Hepatocyte (in vitro differentiated cells): Measurements from ENCODE around the gene ORAI2. TPM values are rescaled to one million over a fixed set of nuclear protein-coding genes. Genes with fewer than 3 reads are reported as not detected.
A peak's percentile ranks its signal among the peaks of the same experiment; 100 is the strongest.
"Not testable (repeated sequence)": the region's sequence is repeated elsewhere in the genome, so short reads cannot be mapped to it uniquely, and the experiment has no call there.

Experiments used
- DNase-seq: peaks from one replicate; pipeline ENCODE4 v3.0.0-alpha.2; 2016; ENCODE audit warnings: low spot score
- H2AFZ ChIP-seq: fragments of 200-600 bp; sonication (generic); 2 replicates; pipeline ENCODE4 v1.6.0; 2016; ENCODE audit warnings: antibody characterized with exemption, mild to moderate bottlenecking
- H3K27ac ChIP-seq: fragments of 200-600 bp; sonication (generic); 2 replicates; pipeline ENCODE4 v1.5.1; 2016; ENCODE audit warnings: mild to moderate bottlenecking
- H3K27me3 ChIP-seq: fragments of 200-600 bp; sonication (generic); 2 replicates; pipeline ENCODE4 v1.6.1; 2016
- H3K36me3 ChIP-seq: fragments of 200-600 bp; sonication (generic); replicated peaks from 2 replicates; pipeline ENCODE4 v1.5.1; 2016; ENCODE audit warnings: low read depth; ENCODE audit not compliant: insufficient read depth
- H3K4me1 ChIP-seq: fragments of 200-600 bp; sonication (generic); 2 replicates; pipeline ENCODE4 v1.5.1; 2016; ENCODE audit warnings: mild to moderate bottlenecking, moderate library complexity; ENCODE audit not compliant: insufficient read depth
- H3K4me2 ChIP-seq: fragments of 200-600 bp; sonication (generic); 2 replicates; pipeline ENCODE4 v1.6.0; 2016
- H3K4me3 ChIP-seq: fragments of 200-600 bp; sonication (generic); 2 replicates; pipeline ENCODE4 v1.5.1; 2016; ENCODE audit warnings: mild to moderate bottlenecking
- H3K79me2 ChIP-seq: fragments of 200-600 bp; sonication (generic); 2 replicates; pipeline ENCODE4 v1.6.0; 2017; ENCODE audit warnings: mild to moderate bottlenecking
- H3K9me2 ChIP-seq: fragments of 200-600 bp; sonication (generic); replicated peaks from 2 replicates; pipeline ENCODE4 v1.6.0; 2017; ENCODE audit warnings: mild to moderate bottlenecking; ENCODE audit not compliant: insufficient read depth
- H3K9me3 ChIP-seq: fragments of 200-600 bp; sonication (generic); 2 replicates; pipeline ENCODE4 v1.5.1; 2016; ENCODE audit warnings: low read depth, mild to moderate bottlenecking
- H4K20me1 ChIP-seq: fragments of 200-600 bp; sonication (generic); 2 replicates; pipeline ENCODE4 v1.6.0; 2016; ENCODE audit warnings: mild to moderate bottlenecking; ENCODE audit not compliant: insufficient read depth, poor library complexity, severe bottlenecking
- WGBS: methylation state at CpG from one replicate; pipeline ENCODE4 v1.1.6; 2016; ENCODE audit warnings: low lambda C conversion rate; ENCODE audit errors: missing lambda C conversion rate; 5-methylcytosine and 5-hydroxymethylcytosine counted together
- polyA plus RNA-seq: library from polyadenylated mRNA; unstranded; fragments of >200 nt; fragmentation: Nextera tagmentation; extraction: Ambion mirVana; gene quantifications from 2 replicates; pipeline ENCODE4 v1.2.1, GENCODE V29; 2016
- total RNA-seq: library from RNA; depleted of rRNA; stranded (reverse); fragments of >200 nt; gene quantifications from 2 replicates; pipeline ENCODE4 v1.2.3, GENCODE V29; 2014
- TF ChIP-seq, protein P1 (sequence below): fragments of 200-600 bp; sonication (generic); IDR thresholded peaks from 2 replicates; pipeline ENCODE4 v1.5.1; 2016; ENCODE audit warnings: antibody characterized with exemption, mild to moderate bottlenecking; ENCODE audit not compliant: poor library complexity

ORAI2 gene
- total and polyA plus RNA-seq, 2 experiments from 2014 or later, result 33.6 to 41.9 TPM

DNA sequence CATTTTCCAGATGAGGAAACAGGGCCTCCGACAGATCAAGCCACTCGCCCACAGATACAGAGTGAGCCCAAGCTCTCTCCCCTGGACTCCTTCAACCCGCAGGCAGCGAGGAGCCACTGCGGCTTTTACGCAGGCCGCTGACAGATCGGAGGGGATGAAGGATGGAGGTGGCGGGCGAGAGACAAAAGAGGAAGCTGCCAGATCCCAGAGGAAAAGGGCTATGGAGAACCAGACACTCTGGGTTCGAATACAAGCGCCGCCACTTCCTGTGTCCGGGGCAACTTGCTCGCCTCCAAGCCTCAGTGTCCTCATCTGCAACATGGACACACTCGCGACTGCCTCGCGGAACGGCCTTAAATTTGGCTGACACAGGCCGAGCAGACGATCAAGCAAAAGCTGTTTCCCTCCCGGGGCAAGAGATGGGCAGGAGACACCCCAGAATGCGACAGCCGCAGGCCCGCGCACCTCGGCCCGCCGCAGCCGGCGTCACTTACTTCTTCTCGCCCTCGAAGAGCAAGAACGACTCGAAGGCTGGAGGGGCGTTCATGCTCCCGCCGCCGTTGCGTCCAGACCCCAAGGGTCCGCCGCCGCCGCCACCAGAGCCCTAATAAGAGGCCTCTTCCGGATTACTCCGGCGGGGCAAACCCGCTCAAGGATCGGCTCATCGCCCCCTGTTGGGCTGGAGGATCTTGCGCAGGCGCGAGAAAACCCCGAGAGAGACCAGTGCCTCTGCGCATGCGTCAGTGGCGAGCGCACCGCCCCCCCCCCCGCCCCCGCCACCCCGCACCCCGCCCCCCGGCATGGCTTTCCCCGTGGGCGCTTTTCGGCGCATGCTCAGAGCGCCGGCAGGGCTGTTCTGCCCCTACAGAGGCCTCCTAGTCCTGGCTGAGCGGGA lies 45.2 kb downstream of the ORAI2 start, which contains the start of gene POLR2J:
Gene POLR2J (minus strand): TSS at position 609 of the 895 bp plus-strand sequence. CDS start 62 bp downstream, at position 547.
- not testable (repeated sequence) for H3K4me3 ChIP-seq, H3K27me3 ChIP-seq, H3K27ac ChIP-seq, H3K4me1 ChIP-seq, H3K9me2 ChIP-seq, H3K9me3 ChIP-seq, H2AFZ ChIP-seq, H4K20me1 ChIP-seq, H3K79me2 ChIP-seq, H3K36me3 ChIP-seq
- peak within 1 kb of the TSS; percentile 68 for H3K4me2 ChIP-seq
- TF ChIP-seq, protein P1, sequence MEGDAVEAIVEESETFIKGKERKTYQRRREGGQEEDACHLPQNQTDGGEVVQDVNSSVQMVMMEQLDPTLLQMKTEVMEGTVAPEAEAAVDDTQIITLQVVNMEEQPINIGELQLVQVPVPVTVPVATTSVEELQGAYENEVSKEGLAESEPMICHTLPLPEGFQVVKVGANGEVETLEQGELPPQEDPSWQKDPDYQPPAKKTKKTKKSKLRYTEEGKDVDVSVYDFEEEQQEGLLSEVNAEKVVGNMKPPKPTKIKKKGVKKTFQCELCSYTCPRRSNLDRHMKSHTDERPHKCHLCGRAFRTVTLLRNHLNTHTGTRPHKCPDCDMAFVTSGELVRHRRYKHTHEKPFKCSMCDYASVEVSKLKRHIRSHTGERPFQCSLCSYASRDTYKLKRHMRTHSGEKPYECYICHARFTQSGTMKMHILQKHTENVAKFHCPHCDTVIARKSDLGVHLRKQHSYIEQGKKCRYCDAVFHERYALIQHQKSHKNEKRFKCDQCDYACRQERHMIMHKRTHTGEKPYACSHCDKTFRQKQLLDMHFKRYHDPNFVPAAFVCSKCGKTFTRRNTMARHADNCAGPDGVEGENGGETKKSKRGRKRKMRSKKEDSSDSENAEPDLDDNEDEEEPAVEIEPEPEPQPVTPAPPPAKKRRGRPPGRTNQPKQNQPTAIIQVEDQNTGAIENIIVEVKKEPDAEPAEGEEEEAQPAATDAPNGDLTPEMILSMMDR, result peak; percentile 35
- peak; percentile 50 for DNase-seq
- 2% methylated on average over 34 of the region's 72 CpGs for WGBS

DNA sequence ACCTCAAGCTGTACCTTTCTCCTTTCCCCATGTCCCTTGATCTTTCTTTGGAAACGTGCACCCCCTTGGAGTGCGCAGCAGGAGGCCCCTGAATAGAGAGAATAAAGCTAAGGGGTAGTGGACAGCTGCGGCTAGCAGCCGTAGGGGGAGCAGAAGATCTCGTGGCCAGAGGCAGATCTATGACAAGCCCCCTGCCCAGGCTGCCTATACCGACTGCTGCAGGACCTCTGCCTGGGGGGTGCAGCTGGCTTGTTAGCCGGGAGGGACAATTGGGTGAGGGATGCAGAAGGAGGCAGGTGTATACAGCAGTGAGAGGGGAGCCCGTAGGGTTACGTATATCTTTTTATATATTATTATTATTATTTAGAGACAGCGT lies 45.8 kb downstream of the ORAI2 start:
- not testable (repeated sequence) for H3K27ac ChIP-seq, H4K20me1 ChIP-seq, H3K4me1 ChIP-seq, H2AFZ ChIP-seq, H3K9me2 ChIP-seq, H3K4me3 ChIP-seq, DNase-seq, H3K27me3 ChIP-seq, H3K36me3 ChIP-seq, H3K9me3 ChIP-seq, H3K79me2 ChIP-seq
- WGBS, result 0% methylated on average over 1 of the region's 10 CpGs
- H3K4me2 ChIP-seq, result peak overlapping the region; percentile 68

DNA sequence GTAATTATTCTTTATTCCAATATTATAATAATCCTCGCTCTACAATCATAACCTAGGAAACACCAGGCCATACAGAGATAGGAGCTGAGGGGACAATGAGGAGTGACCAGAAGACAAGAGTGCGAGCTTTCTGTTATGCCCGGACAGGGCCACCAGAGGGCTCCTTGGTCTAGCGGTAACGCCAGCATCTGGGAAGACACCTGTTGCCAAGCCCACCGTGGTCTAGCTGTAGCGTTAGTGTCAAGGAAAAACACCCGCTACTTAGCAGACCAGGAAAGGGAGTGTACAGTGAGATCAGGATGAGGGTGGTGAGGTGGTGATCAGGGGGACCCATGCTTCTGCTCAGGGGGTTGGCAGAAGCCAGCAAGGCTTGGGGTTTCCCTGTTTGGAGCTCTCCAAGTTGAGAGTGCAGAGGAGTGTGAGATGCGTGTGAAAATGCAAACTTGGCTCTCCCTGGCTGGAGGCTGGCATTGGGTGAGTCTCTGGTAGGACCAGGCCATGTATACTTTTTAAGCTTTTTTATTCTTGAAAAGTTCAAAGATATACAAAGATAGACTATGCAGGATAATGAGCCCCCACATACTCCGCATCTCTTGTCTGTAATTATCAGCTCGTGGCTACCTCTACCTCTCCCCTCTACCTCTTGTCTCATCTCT lies 46.7 kb downstream of the ORAI2 start:
- not testable (repeated sequence) for H3K9me2 ChIP-seq, H4K20me1 ChIP-seq, H3K4me1 ChIP-seq, H3K4me2 ChIP-seq, H2AFZ ChIP-seq, H3K36me3 ChIP-seq, H3K27ac ChIP-seq, DNase-seq, H3K27me3 ChIP-seq, H3K79me2 ChIP-seq, H3K4me3 ChIP-seq, H3K9me3 ChIP-seq
- WGBS, result 7% methylated on average over 8 of the region's 11 CpGs
- TF ChIP-seq, protein P1, result peak; percentile 28

DNA sequence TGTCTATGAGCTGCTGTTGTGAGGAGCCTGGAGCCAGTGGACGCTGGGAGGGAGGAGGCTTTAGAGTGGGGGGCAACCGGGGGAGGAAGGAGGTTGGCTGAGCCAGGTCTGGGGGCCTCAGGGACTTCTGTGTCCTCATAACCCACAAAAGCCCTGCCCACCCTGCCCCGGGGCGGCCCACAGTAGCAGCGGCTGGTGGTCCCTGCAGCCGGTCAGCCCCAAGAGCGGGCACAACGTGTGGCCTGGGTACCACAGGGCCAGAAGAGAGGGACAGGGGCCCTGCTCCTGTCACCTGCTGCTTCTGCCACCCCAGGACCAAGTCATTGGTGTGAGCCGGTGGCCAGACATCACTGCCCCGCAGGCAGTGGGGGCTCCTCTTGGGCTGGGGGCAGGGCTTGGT lies 48.6 kb downstream of the ORAI2 start:
- H3K9me2 ChIP-seq, H3K36me3 ChIP-seq, H3K79me2 ChIP-seq, H3K9me3 ChIP-seq, H3K4me1 ChIP-seq, H2AFZ ChIP-seq, DNase-seq, H3K27ac ChIP-seq, H3K4me3 ChIP-seq, H3K4me2 ChIP-seq, H4K20me1 ChIP-seq, H3K27me3 ChIP-seq: not testable (repeated sequence)
- no CpG with 5 or more reads among the region's 10 CpGs for WGBS

DNA sequence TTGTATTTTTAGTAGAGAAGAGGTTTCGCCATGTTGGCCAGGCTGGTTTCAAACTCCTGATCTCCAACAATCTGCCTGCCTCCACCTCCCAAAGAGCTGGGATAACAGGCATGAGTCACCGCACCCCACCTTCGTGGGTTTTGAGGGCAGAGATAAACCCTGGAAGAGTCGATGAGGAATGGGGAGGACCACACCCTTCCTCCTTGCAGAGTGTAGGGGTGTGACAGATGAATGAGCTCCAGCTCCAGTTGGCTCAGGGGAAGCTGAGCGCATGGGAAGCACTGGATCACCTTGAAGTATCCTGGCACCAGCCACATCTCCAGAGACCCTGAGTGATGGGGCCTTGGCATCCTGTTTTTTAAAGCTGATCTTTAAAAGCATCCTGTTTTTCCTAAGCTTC lies 50.9 kb downstream of the ORAI2 start:
- not testable (repeated sequence) for H2AFZ ChIP-seq, H3K36me3 ChIP-seq, H3K4me1 ChIP-seq, H3K27me3 ChIP-seq, DNase-seq, H4K20me1 ChIP-seq, H3K9me2 ChIP-seq, H3K4me2 ChIP-seq, H3K4me3 ChIP-seq, H3K27ac ChIP-seq, H3K9me3 ChIP-seq, H3K79me2 ChIP-seq
- WGBS, result no CpG with 5 or more reads among the region's 5 CpGs

DNA sequence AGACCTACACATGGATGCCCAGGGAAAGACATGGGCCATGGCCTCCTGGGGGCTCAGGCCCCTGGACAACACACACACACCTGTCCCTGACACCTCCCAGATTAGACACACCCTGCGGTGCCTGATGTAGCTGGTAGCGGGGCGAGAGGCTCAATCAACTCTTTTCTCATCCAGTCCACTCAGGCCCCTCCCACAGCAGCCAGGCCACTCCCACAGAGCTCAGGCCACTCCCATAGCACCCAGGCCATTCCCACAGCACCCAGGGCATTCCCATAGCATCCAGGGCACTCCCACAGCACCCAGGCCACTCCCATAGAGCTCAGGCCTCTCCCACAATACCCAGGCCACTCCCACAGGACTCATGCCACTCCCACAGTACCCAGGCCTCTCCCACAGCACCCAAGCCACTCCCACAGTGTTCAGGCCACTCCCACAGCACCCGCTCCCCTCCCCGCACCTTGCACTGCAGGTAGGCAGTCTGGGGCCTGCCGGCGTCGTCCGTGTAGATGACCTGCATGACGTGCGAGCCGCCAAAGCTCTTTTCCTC lies 57.2 kb downstream of the ORAI2 start:
- not testable (repeated sequence) for H3K27me3 ChIP-seq, H3K9me2 ChIP-seq, DNase-seq, H3K4me3 ChIP-seq, H3K36me3 ChIP-seq, H3K79me2 ChIP-seq, H3K27ac ChIP-seq, H3K4me2 ChIP-seq, H3K4me1 ChIP-seq, H4K20me1 ChIP-seq, H3K9me3 ChIP-seq, H2AFZ ChIP-seq
- WGBS, result 68% methylated on average over 3 of the region's 12 CpGs

DNA sequence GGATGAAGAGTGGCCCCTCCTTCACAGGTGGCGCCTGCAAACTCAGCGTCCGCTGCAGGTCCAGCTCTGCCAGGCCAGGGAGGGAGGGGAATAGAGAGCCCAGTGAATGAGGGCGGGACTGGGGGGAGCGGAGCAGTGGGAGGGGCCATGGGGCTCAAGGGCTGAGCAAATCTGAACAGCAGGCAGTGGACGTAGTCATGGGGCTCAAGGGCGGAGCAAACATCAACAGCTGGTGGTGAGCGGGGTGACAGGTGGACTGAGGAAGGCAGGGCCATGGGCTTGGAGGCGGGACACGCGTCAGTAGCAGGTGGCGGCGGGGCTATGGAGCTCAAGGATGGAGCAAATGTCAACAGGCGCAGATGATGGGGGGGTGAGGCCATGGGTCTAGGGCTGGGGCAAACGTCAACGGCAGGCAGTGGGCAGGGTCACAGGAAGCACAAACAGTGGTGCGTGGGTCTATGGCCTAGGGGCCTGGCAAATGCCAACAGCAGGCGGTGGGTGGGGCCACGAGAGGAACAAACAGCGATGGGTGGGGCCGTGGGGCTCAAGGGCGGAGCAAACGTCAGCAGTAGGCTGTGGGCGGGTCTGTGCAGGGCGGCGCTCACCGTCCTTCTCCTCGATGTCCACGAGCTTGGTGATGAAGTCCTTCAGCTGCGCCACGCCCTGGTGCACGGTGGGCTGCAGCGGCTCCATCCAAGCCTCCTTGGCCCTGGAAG lies 60.0 kb downstream of the ORAI2 start:
- not testable (repeated sequence) for H3K36me3 ChIP-seq, H3K79me2 ChIP-seq, H3K9me2 ChIP-seq, H4K20me1 ChIP-seq, H3K4me1 ChIP-seq, H3K27me3 ChIP-seq, H3K4me2 ChIP-seq, H3K4me3 ChIP-seq, H3K27ac ChIP-seq, H2AFZ ChIP-seq, H3K9me3 ChIP-seq, DNase-seq
- no CpG with 5 or more reads among the region's 33 CpGs for WGBS
